Fibroblast of villous mesenchyme (primary cell): ENCODE data around the gene FAM227A. TPM values are rescaled to one million over a fixed set of nuclear protein-coding genes. Genes with fewer than 3 reads are reported as not detected.

Experiments used
- DNase-seq: peaks from one replicate; pipeline ENCODE4 v3.0.0-alpha.2; 2010; ENCODE audit warnings: low read depth
- H3K4me3 ChIP-seq: 2 replicates; pipeline ENCODE4 v1.5.1; 2011; ENCODE audit warnings: low read depth, mild to moderate bottlenecking, low read length
- total RNA-seq: library from RNA; depleted of rRNA; stranded (reverse); fragments of >200 nt; gene quantifications from 2 replicates; pipeline ENCODE4 v1.2.3, GENCODE V29; 2012
- TF ChIP-seq, protein P1 (sequence below): IDR thresholded peaks from 2 replicates; pipeline ENCODE4 v1.5.1; 2012; ENCODE audit warnings: low read depth, mild to moderate bottlenecking, low read length; ENCODE audit not compliant: insufficient read depth

The FAM227A gene
- total RNA-seq, 1 donor: 1.3 TPM

DNA sequence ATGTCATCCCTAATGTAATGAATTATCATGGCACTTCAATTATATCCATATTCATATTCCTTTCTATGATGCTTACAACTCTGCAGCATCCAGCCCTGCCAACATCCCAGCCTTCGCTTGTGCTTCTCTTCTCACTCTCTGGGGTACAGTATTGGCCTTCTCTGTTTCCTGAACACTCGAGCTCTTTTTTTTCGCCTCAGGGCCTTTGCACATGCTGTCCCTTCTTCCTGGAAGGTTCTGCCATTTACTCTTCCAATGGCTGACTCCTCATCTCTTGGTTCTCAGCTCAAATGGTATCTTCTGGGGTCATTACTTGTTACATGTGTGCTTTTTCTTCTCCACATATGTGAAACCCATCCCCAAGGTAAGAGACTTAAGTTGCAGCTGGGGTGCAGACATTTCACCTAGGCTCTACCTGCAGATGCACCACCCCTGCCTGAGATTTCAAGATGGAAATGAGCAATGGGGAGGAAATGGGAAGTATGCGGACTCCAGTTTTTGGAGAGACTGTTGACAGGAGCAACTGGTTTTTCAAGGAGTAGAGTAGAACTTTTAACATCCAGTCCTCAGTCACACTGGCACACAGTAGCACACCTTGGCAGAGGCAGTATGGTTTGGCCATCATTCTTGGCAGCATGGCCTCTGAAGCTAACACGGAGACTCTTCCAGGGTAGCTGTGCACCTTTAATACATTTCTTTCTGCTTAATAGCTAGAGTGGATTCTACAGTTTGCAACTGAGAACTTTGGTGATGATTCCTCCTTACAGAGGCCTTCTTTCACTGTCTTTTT lies 43.8 kb downstream of the FAM227A start:
- no peak for DNase-seq
- TF ChIP-seq, protein P1, sequence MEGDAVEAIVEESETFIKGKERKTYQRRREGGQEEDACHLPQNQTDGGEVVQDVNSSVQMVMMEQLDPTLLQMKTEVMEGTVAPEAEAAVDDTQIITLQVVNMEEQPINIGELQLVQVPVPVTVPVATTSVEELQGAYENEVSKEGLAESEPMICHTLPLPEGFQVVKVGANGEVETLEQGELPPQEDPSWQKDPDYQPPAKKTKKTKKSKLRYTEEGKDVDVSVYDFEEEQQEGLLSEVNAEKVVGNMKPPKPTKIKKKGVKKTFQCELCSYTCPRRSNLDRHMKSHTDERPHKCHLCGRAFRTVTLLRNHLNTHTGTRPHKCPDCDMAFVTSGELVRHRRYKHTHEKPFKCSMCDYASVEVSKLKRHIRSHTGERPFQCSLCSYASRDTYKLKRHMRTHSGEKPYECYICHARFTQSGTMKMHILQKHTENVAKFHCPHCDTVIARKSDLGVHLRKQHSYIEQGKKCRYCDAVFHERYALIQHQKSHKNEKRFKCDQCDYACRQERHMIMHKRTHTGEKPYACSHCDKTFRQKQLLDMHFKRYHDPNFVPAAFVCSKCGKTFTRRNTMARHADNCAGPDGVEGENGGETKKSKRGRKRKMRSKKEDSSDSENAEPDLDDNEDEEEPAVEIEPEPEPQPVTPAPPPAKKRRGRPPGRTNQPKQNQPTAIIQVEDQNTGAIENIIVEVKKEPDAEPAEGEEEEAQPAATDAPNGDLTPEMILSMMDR: no peak
- no peak overlapping the region for H3K4me3 ChIP-seq

DNA sequence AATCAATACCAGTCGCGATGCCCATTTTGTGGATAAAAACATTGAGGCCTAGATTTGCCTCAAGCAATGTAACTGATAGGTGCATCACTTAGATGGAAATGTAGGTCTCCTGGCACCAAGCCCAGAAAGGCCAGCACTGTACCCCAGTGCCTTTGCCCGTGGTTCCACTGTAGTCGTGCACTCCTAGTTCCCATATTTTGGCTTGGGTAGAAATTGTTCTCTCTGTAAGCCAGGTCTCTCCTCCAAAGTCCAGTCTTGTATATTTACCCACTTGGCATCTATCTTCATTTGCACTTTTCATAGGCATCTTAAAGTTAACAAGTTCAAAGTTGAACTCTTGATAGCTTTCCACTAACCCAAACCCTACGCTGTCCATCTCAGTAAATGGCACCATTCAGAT lies 44.6 kb downstream of the FAM227A start:
- H3K4me3 ChIP-seq: no peak overlapping the region
- DNase-seq: no peak
- TF ChIP-seq, protein P1: no peak

GRCh38 chr22:38610234-38610633 lies 46.0 kb downstream of the FAM227A start:
- no peak for DNase-seq
- TF ChIP-seq, protein P1: no peak

GRCh38 chr22:38608992-38609750 lies 47.0 kb downstream of the FAM227A start:
- TF ChIP-seq, protein P1: no peak
- H3K4me3 ChIP-seq: no peak overlapping the region

More at GRCh38 chr22:38610234-38610633, 46.0 kb downstream of the FAM227A start:
- H3K4me3 ChIP-seq: no peak overlapping the region

GRCh38 chr22:38607680-38608079 lies 48.5 kb downstream of the FAM227A start:
- TF ChIP-seq, protein P1: no peak
- DNase-seq: no peak
- no peak overlapping the region for H3K4me3 ChIP-seq

More at GRCh38 chr22:38608992-38609750, 47.0 kb downstream of the FAM227A start:
- DNase-seq: no peak

GRCh38 chr22:38602166-38602565 lies 54.0 kb downstream of the FAM227A start:
- TF ChIP-seq, protein P1: no peak
- DNase-seq: no peak

More at GRCh38 chr22:38602166-38602565, 54.0 kb downstream of the FAM227A start:
- no peak overlapping the region for H3K4me3 ChIP-seq
